Heart left ventricle (tissue), 16 donors: ENCODE data around the gene FAM72B. TPM values are rescaled to one million over a fixed set of nuclear protein-coding genes. Genes with fewer than 3 reads are reported as not detected.
"Not testable (repeated sequence)": the region's sequence is repeated elsewhere in the genome, so short reads cannot be mapped to it uniquely, and the experiment has no call there.

Experiments
- ATAC-seq, 4 donors: fragments of 200-7000 bp; cut with Tn5 transposase; one replicate each; pipeline ENCODE4 v1.9.1; 2020 to 2022; ENCODE audit warnings: moderate library complexity in 4 of 4, mild to moderate bottlenecking in 3 of 4, moderate number of reproducible peaks in 1 of 4
- DNase-seq, 5 donors: peaks; one replicate each; pipeline ENCODE4 v3.0.0-alpha.2; 2020
- H3K27ac ChIP-seq, 12 donors: fragments of 200-600 bp; sonication (generic) in 4 of 12; one replicate each; pipeline versions ENCODE4 v1.5.0 to v1.8.0; 2016 to 2022; ENCODE audit warnings: mild to moderate bottlenecking in 2 of 12
- H3K27me3 ChIP-seq, 9 donors: fragments of 200-600 bp; sonication (generic) in 2 of 9; one replicate each; pipeline versions ENCODE4 v1.5.1 to v1.8.0; 2016 to 2022; ENCODE audit warnings: mild to moderate bottlenecking in 3 of 9
- H3K36me3 ChIP-seq, 9 donors: fragments of 200-600 bp; sonication (generic) in 2 of 9; one replicate each; pipeline versions ENCODE4 v1.5.0 to v1.8.0; 2018 to 2022; ENCODE audit warnings: mild to moderate bottlenecking in 2 of 9
- H3K4me1 ChIP-seq, 12 donors: fragments of 200-600 bp; sonication (generic) in 4 of 12; one replicate each; pipeline versions ENCODE4 v1.5.0 to v1.8.0; 2016 to 2022; ENCODE audit warnings: mild to moderate bottlenecking in 3 of 12
- H3K4me3 ChIP-seq, 12 donors: fragments of 200-600 bp; sonication (generic) in 4 of 12; one replicate each; pipeline versions ENCODE4 v1.5.0 to v1.8.0; 2017 to 2022; ENCODE audit warnings: mild to moderate bottlenecking in 9 of 12, moderate library complexity in 4 of 12
- H3K9me3 ChIP-seq, 12 donors: fragments of 200-600 bp; sonication (generic) in 4 of 12; one replicate each; pipeline versions ENCODE4 v1.5.0 to v1.8.0; 2016 to 2022; ENCODE audit warnings: mild to moderate bottlenecking in 1 of 12
- WGBS, 4 donors: extraction: QIAGEN DNeasy Blood & Tissue Kit in 2 of 4; methylation state at CpG; one replicate each; pipeline versions ENCODE4 v1.1.5 to v1.1.7; 2013 to 2018; 5-methylcytosine and 5-hydroxymethylcytosine counted together
- intact Hi-C, 10 donors: fragments of 100-400 bp; cut with DNase I; formaldehyde crosslinking; loops; one replicate each; pipeline versions ENCODE4 v1.11.1 to v1.14.2; 2022
- polyA plus RNA-seq, 2 donors: library from polyadenylated mRNA; stranded (reverse); fragments of 200-250 nt; gene quantifications; one replicate each; pipeline ENCODE4 v1.2.3, GENCODE V29; 2013
- total RNA-seq, 9 donors: library from RNA; depleted of rRNA in 2 of 9; stranded (reverse); fragments of >200 nt in 2 of 9; fragmentation: NEBNext Ultra II Directional in 3 of 9; extraction: Animal tissue kit (Norgen Biotek cat#: 25700) in 3 of 9; gene quantifications; one replicate each; pipeline versions ENCODE4 v1.1.0 to v1.2.4, GENCODE V29; 2016 to 2023
- donor health status: ischemic (EF 13 %, LVEDD 7.1; RV severe dilation, severe dysfunction).
- donor health status: healthy with polysubstance abuse.
- donor health status: DM: no; HTN: yes; CAD: no.
- donor health status: DM: no; HTN: no; CAD: no.
- donor health status: ischemic (EF 25% LVEDD 6.9; RV normal size, moderate dysfunction).
- donor health status: ischemic (EF 25% LVEDD 5.7; RV mildly dilated, moderate dysfunction).
- donor health status: healthy.
- donor health status: DM: yes; HTN: yes; CAD: no.
- donor health status: ischemic (EF 35%, LVEDD 5.7; RV mildly dilated, moderate dysfunction).
- donor health status: nonischemic (EF 11% LVEDD 7.7; RV severe dilation, severe dysfunction).
- donor health status: DM: yes; HTN: yes; CAD: no.
- donor health status: PGD.
- donor health status: ischemic (EF 29% LVEDD 5.4; RV normal size, mild dysfunction).
- donor health status: nonischemic (EF 23%, LVEDD 6.1; RV moderate dilation, normal function).

Gene FAM72B
- total and polyA plus RNA-seq, 11 donors: 0.14 to 2.1 (median 0.44) TPM; not detected in 4

DNA sequence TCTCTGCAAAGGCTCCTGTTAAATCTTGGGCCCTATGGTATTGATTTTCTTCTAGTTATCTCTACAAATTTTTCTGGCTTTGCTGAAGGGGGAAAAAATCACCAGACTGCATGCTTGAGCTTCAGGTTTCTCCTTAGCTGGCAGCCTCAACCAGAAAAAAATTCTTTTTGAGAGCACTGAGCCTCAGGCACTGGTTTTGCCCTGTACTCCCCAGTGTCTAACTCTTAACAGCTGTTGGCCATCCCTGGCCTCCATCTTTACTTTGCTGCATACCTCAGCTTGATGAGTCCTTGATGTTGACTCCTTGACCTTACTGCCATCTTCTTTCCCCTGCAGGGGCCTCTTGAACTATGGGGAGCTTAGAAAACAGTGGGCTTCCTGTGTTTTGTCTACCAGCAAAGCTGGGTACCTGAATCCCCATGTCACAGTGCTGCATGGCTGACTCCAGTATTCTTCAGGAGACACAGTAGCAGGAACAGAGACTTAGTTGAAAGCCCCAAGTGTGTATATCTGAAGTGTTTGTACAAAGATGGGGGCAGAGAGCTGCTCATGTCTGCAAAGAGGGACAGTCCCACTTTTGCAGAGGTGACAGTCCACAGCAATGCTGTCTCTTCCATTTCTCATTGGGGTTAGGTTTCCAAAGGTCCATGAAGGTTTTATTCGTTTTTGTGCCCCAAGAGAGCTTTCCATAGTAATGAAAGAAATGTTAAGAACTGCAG lies 31.7 kb upstream of the FAM72B start:
- H3K36me3 ChIP-seq, H3K27ac ChIP-seq, H3K4me1 ChIP-seq, intact Hi-C loops, H3K9me3 ChIP-seq, H3K4me3 ChIP-seq, H3K27me3 ChIP-seq, ATAC-seq, DNase-seq: not testable (repeated sequence)
- WGBS, 4 donors: 29 to 80% (median 60%) methylated on average over 1 of the region's 1 CpG

GRCh38 chr1:121214544-121215156 lies 30.5 kb upstream of the FAM72B start:
- 46 to 47% methylated on average over 2 to 3 of the region's 5 CpGs; no CpG with 5 or more reads in 2 of the 4 donors for WGBS, 4 donors
- H3K4me3 ChIP-seq, H3K4me1 ChIP-seq, DNase-seq, H3K9me3 ChIP-seq, H3K27me3 ChIP-seq, H3K27ac ChIP-seq, H3K36me3 ChIP-seq, intact Hi-C loops: not testable (repeated sequence)
- ATAC-seq: peak in 3 of 4 donors; percentile 76 to 83 (median 80)

GRCh38 chr1:121213491-121213890 lies 29.4 kb upstream of the FAM72B start:
- ATAC-seq, intact Hi-C loops: not testable (repeated sequence)
- 55 to 74% (median 63%) methylated on average over 1 to 7 of the region's 9 CpGs for WGBS, 4 donors

GRCh38 chr1:121210778-121211177 lies 26.6 kb upstream of the FAM72B start:
- H3K4me3 ChIP-seq, H3K4me1 ChIP-seq, H3K27me3 ChIP-seq, H3K36me3 ChIP-seq, H3K27ac ChIP-seq, DNase-seq, H3K9me3 ChIP-seq, ATAC-seq, intact Hi-C loops: not testable (repeated sequence)
- WGBS, 4 donors: 72 to 88% (median 86%) methylated on average over 2 of the region's 2 CpGs; no CpG with 5 or more reads in 1 of the 4 donors

More at GRCh38 chr1:121213491-121213890, 29.4 kb upstream of the FAM72B start:
- H3K4me1 ChIP-seq, H3K27me3 ChIP-seq, H3K9me3 ChIP-seq, H3K36me3 ChIP-seq, H3K27ac ChIP-seq, H3K4me3 ChIP-seq: not testable (repeated sequence)
- DNase-seq: peak in 1 of 5 donors; percentile 5

DNA sequence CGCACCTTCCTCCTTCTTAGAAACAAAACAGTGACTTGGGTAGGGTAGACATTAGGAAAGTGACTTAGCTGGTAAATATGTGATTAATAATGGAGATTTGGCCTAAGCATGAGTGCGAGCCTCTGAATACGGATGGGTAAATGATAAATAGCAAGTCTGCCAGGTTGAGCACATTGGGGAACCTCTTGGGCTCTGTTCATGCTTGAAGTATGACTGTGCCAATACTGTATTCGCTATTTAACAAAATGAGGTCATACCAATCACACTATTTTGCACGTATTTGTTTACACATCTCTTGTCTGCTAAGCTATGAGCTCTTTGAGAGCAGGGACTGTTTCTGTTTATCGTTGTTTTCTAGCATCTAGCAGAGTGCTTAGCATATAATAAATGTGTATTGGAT lies 24.2 kb upstream of the FAM72B start:
- intact Hi-C loops, H3K4me3 ChIP-seq, ATAC-seq, H3K36me3 ChIP-seq, H3K27me3 ChIP-seq, DNase-seq, H3K9me3 ChIP-seq, H3K27ac ChIP-seq, H3K4me1 ChIP-seq: not testable (repeated sequence)
- 89 to 93% (median 92%) methylated on average over 5 of the region's 6 CpGs for WGBS, 4 donors

DNA sequence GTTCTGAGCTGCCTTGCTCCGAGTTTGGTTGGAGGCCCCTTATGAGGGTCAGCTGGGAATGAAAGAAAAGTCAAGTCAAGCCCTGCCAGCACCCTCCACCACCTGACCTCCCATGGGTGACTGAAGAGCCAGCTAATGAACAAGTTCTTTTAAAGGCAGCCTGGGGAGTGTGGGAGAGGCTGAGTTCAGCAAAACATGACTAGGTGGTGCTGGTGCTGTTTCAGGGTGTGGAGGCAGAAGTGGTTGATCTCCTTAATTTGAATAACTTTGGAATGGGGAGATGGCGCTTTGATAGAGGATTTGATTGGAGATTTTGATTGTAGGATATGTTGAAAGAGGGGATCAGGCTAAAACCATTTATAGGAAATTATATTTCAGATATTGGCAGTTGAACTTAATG lies 23.2 kb upstream of the FAM72B start:
- H3K4me3 ChIP-seq, H3K27ac ChIP-seq, H3K9me3 ChIP-seq, DNase-seq, H3K4me1 ChIP-seq, H3K27me3 ChIP-seq, intact Hi-C loops, ATAC-seq, H3K36me3 ChIP-seq: not testable (repeated sequence)
- 73 to 100% (median 94%) methylated on average over 1 to 2 of the region's 2 CpGs for WGBS, 4 donors

DNA sequence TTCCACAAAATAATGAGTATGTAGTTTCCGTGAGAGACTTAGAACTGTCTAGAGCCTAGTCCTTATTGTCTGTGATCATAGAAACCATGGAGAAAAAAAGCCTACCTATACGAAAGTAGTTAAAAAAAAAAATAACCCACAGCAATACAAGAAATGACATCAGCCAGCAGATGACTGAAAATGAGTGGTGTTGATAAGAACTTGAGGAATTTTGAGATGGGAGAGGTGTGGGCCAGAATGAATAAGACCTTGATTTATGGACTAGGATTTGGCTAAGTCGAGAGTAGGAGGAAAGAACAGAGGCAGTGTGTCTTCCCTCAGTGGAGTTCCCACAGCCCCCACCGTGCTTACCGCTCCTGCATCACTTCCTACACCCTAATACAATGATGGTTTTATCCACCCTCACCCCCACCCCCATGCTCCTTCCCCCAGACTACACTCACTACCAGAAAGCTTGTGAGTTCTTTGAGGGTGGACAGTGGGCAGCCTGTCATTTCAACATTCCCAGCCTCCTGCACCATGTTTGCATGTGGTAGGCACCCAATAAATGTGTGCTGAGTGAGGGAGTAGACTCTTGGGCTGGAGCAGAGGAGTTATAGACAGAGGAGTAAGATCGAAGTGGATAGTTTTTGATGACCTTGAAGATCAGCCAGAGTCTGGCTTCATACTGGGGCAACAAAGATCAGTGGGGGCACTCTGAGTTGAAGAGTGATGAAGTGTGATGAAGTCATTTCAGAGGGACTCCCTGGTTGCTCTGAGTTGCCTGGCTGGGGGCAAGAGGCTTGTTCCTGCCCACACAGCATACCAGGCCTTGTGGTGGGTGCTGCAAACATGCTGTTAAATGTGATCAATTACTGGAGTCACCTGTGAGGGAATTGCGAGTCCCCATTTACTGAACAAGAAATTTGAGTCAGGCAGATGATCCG lies 21.9 kb upstream of the FAM72B start:
- H3K36me3 ChIP-seq, H3K9me3 ChIP-seq, ATAC-seq, DNase-seq, H3K4me1 ChIP-seq, H3K27me3 ChIP-seq, H3K4me3 ChIP-seq, H3K27ac ChIP-seq, intact Hi-C loops: not testable (repeated sequence)
- WGBS, 4 donors: 83 to 100% (median 90%) methylated on average over 1 to 2 of the region's 8 CpGs

DNA sequence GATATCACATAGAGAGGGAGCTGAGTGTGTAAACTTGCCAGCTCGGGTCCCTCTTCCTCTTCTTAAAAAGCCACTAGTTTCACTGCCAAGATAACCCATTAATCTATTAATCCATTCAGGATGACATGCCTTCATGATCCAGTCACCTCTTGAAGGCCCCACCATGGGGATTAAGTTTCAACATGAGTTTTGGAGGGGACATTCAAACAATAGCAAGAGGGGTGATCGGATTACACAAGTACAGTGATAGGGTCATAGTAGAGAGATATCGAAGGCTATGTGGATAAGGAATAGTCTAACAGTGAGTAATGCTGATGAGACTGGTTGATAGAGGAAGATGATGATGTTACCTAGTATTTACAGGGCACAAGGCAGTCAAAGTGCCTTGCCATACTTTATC lies 18.8 kb upstream of the FAM72B start:
- DNase-seq, H3K27me3 ChIP-seq, H3K4me3 ChIP-seq, H3K9me3 ChIP-seq, H3K27ac ChIP-seq, H3K36me3 ChIP-seq, intact Hi-C loops, ATAC-seq, H3K4me1 ChIP-seq: not testable (repeated sequence)
- 72 to 90% (median 89%) methylated on average over 3 of the region's 3 CpGs for WGBS, 4 donors

DNA sequence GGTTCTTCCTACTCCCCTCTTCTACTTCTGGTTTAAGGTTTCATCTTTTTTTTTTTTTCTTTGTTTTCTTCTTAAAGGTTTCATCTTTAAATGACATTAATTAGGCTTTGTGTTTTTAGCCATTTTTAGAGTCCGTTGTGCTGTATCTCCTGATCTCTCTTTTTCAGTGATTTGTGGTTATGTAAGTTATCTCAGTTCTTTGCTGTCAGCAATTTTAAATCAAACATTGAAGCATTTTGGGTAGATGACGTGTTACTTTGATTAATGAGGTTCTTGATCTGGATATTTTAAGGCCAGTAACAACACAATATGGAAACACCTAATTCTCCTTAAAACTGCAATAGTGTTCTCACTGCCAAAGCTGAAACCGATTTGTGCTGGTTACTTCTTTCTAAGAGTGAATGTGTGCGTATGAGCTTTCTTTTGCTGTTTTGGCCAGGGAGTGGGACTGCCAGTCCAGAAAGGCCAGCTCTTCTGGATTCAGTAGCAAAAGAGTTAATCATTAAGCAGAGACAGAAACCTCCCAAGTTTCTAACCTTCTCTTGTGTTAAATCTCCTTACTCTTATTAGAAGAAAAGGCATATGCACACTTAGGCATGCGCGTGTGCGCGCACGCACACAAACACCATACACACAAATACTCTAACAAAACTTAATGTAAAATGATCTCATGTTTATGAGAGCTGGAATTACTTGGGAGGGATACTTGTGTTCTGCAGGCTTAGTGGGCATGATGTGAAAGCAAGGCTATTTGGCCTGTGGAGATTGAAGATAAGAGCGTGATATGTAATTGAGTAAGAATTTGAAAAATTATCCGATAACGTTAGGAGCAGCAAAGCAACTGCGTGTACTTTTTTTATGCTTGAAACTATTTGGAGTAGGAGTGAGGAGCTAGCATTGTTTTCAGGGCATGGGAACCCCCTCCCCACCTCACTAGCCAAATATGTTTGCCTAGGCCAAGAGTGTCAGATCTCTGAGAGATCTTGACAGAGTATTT lies 17.1 kb upstream of the FAM72B start:
- intact Hi-C loops, ATAC-seq, H3K27me3 ChIP-seq, H3K27ac ChIP-seq, H3K36me3 ChIP-seq, H3K4me1 ChIP-seq, H3K9me3 ChIP-seq, H3K4me3 ChIP-seq: not testable (repeated sequence)
- 70 to 76% (median 73%) methylated on average over 9 of the region's 13 CpGs for WGBS, 4 donors
- DNase-seq: peak in 1 of 5 donors; percentile 14

DNA sequence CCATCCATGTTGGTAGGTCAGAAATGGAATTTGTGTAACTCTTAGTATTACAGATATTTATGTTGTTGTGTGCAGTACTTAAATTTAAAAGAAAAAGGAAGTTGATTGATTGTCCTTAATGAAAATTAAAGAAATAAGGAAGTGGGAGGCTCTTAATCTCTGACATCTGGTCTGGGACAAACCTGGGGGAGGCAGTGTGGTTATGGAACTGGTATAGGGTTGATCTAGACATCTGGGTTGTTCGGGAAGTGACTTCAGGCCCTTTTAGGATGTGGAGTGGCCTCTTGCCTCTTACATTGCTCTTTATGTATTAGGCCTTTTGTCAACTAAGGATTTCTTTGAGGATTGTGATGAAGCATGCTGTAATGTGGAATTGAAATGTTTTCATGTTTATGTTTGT lies 16.1 kb upstream of the FAM72B start:
- peak in 1 of 4 donors; percentile 58 for ATAC-seq
- DNase-seq, H3K4me1 ChIP-seq, H3K27me3 ChIP-seq, intact Hi-C loops, H3K36me3 ChIP-seq, H3K9me3 ChIP-seq, H3K27ac ChIP-seq, H3K4me3 ChIP-seq: not testable (repeated sequence)
- no CpG with 5 or more reads among the region's 1 CpG for WGBS, 4 donors
